ENCODE data around the gene CFAP46. TPM values are rescaled to one million over a fixed set of nuclear protein-coding genes. Genes with fewer than 3 reads are reported as not detected.

CFAP46 gene
- polyA plus RNA-seq, 6 donors from 2014 or later: 0.05 TPM; not detected in 5

DNA sequence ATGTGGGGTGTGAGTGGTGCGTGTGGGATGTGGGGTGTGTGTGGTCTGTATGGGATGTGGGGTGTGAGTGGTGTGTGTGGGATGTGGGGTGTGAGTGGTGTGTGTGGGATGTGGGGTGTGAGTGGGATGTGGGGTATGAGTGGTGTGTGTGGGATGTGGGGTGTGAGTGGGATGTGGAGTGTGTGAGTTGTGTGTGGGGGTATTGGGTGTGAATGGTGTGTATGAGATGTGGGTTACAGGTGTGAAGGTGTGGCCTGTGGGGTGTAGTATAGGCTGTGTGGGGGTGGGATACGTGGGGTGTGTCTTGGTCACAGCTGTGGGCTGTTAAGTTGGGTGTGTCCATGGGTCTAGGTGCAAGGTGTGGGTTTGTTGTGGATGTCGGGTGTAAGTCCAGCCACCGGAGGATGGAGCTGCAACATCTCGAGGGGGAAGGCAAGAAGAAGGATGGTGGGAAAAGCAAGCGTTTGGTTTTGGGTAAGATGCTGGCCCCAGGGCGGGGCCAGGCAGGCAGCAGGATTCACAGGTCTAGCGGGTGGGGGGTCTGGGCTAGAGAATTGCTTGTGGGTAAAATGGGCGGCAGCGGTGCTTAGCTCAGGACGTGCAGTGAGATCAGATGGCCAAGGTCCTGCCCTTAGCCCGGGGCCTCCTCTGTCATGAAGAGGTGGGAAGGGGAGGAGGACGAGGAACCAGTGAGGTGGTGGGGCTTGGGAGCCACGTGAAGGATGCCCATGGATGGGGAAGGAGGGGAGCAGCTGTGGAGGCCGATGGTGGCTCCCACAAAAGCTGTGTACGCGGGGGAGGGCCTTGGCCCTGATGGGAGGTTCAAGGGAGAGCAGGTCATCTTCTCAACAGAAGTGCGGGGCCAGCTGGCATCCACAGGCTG lies 60.1 kb downstream of the CFAP46 start:
- no peak overlapping the region for H3K27ac Mint-ChIP-seq
- ATAC-seq (ENCODE audit: low read depth in 2 of 2) (no peak), DNase-seq (no peak)
- peaks cover 0 to 5% of the 10 kb centered on the region in 2 donors for H3K36me3 Mint-ChIP-seq
- H3K9me3 Mint-ChIP-seq: peaks cover 0 to 5% (median 2%) of the 10 kb centered on the region in 7 donors
- peaks cover 4 to 30% (median 18%) of the 10 kb centered on the region in 3 donors for H3K27me3 Mint-ChIP-seq
- no peaks in the 10 kb centered on the region for H3K4me1 Mint-ChIP-seq
- H3K4me3 Mint-ChIP-seq: no peak overlapping the region

DNA sequence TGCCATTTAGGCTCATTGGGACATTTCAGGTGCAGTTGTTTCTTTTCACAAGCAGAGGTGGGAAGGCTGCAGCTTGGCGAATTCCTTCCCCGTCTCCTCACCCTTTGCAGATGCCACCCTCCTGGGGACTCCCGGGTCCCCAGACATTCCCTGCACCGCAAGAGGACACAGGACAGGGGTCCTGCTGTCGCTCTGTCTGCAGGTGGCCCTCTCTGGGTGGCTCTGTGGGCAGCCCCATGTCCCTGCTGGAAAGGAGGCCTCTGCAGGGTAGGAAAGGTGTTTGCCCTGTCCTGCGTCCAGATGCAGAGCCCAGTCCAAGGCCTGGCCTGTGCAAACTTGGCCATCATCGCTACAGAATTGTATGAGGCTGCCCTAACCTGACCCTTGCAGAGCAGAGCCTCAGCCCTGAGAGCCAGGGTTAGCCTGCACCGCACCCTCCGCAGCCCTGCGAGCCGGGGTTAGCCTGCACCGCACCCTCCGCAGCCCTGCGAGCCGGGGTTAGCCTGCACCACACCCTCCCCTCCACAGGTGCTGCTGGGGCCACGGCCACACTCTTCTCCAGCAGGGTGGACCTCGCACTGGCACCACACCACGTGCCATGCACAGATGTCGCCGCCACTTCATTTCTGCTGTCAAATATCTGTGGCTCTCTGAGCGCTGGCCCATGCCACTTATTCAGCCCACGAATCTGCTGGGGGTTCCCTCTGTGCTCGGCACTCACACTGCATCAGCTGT lies 61.0 kb downstream of the CFAP46 start:
- Mint-ChIP-seq H3K4me3 (no peak overlapping the region), H3K36me3 (no peaks in the 10 kb centered on the region), H3K27ac (no peak overlapping the region), H3K9me3 (peaks cover 0 to 3% (median 0%) of the 10 kb centered on the region in 7 donors), H3K27me3 (peaks cover 10 to 35% (median 24%) of the 10 kb centered on the region in 3 donors), H3K4me1 (no peaks in the 10 kb centered on the region)
- no peak for DNase-seq
- no peak for ATAC-seq (ENCODE audit: low read depth in 2 of 2)

GRCh38 chr10:132880128-132880981 lies 62.0 kb downstream of the CFAP46 start:
- ATAC-seq (ENCODE audit: low read depth in 2 of 2) (no peak), DNase-seq (no peak)
- no peaks in the 10 kb centered on the region for H3K36me3 Mint-ChIP-seq
- H3K4me3 Mint-ChIP-seq: no peak overlapping the region
- H3K4me1 Mint-ChIP-seq: no peaks in the 10 kb centered on the region
- peaks cover 0 to 7% (median 4%) of the 10 kb centered on the region in 7 donors for H3K9me3 Mint-ChIP-seq
- H3K27me3 Mint-ChIP-seq: peaks cover 18 to 45% (median 32%) of the 10 kb centered on the region in 3 donors
- H3K27ac Mint-ChIP-seq: no peak overlapping the region

DNA sequence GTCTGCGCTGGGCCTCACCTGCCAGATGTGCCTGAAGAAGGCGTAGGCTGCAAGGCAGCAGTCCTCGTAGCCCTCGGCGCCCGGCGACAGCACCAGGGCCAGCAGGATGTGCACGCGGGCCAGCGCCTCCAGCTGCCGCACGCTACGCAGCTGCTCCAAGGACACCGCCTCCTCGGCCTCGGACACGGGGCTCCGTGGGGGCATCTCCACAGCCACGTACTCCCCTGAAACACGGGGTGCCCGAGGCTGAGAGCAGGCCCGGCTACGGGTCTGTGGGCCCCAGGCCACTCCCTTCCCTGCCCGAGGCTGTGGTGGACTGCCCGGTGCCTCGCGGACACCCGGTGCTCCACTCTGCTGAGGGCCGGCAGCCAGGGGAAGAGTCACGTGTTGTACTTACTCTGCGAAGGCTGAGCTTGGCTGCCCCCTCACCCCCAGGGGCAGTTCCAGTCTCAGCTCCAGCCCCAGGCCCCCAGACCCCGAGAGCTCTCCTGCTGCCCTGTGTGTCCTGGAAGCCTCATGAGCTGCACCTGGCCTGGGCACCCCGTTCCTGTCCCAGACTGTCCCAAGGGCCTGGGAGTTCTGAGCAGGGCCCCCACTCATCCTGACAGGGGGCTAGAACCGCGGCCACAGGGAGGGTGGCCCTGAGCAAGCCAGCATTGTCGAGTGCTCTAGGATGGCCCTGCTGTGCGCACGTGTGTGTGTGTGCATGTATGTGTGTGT lies 62.8 kb downstream of the CFAP46 start:
- ATAC-seq (ENCODE audit: low read depth in 2 of 2) (no peak), DNase-seq (no peak)
- Mint-ChIP-seq H3K36me3 (no peaks in the 10 kb centered on the region), H3K4me3 (no peak overlapping the region), H3K27ac (no peak overlapping the region), H3K4me1 (no peaks in the 10 kb centered on the region), H3K27me3 (peaks cover 21 to 49% (median 32%) of the 10 kb centered on the region in 3 donors), H3K9me3 (peaks cover 0 to 10% (median 6%) of the 10 kb centered on the region in 7 donors)

DNA sequence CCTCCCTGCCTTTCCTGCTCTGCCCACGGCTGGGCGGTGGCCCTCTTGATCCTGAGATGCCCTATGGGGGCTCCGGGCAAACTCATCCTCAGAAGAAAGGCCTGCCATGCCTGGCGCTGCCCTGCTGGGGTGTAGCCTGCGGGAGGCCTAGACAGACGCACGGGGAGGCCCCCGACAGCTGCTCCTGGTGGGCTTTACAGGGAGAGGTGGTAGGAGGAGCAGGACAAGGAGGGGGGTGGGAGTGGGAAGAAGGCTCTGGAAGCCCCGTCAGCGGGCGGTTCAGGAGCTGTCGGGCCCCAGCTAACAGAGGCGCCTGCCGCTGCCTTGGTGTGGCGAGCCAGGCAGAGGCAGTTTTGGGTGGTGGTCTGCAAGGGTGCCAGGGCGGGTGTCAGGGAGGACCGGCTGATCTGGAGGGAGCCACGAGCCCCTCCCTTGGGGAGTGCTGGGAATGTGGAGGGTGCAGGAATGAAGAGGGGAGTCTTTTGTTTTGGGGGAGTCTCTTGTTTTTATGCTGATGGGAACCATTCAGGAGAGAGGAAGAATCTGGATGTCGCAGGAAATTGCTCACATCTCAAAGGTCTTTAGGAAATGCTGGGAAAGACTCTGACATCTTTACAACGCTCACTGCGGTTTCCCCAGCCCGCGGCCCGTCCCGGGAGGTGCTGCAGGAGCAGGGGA lies 63.5 kb downstream of the CFAP46 start:
- Mint-ChIP-seq H3K4me1 (no peaks in the 10 kb centered on the region), H3K27ac (no peak overlapping the region)

GRCh38 chr10:132878091-132878729 lies 64.2 kb downstream of the CFAP46 start:
- Mint-ChIP-seq H3K9me3 (peaks cover 0 to 7% (median 6%) of the 10 kb centered on the region in 7 donors), H3K27ac (no peak overlapping the region), H3K4me1 (no peaks in the 10 kb centered on the region), H3K36me3 (no peaks in the 10 kb centered on the region), H3K4me3 (no peak overlapping the region), H3K27me3 (peaks cover 26 to 49% (median 42%) of the 10 kb centered on the region in 3 donors)
- ATAC-seq (ENCODE audit: low read depth in 2 of 2) (no peak), DNase-seq (no peak)

More for the DNA sequence above, 63.5 kb downstream of the CFAP46 start:
- H3K27me3 Mint-ChIP-seq: peaks cover 21 to 49% (median 35%) of the 10 kb centered on the region in 3 donors
- no peak for DNase-seq
- ATAC-seq (ENCODE audit: low read depth in 2 of 2): no peak
- peaks cover 0 to 10% (median 6%) of the 10 kb centered on the region in 7 donors for H3K9me3 Mint-ChIP-seq
- H3K36me3 Mint-ChIP-seq: no peaks in the 10 kb centered on the region
- no peak overlapping the region for H3K4me3 Mint-ChIP-seq

- Mint-ChIP-seq H3K36me3 (no peaks in the 10 kb centered on the region), H3K9me3 (peaks cover 0 to 7% (median 6%) of the 10 kb centered on the region in 7 donors), H3K27ac (no peak overlapping the region), H3K27me3 (peaks cover 31 to 48% (median 47%) of the 10 kb centered on the region in 3 donors), H3K4me1 (no peaks in the 10 kb centered on the region), H3K4me3 (no peak overlapping the region)
- no peak for DNase-seq
- no peak for ATAC-seq (ENCODE audit: low read depth in 2 of 2)
These were observed 64.9 kb downstream of the CFAP46 start for GRCh38 chr10:132877473-132877872.

- Mint-ChIP-seq H3K36me3 (no peaks in the 10 kb centered on the region), H3K9me3 (peaks cover 0 to 7% (median 6%) of the 10 kb centered on the region in 7 donors), H3K4me1 (no peaks in the 10 kb centered on the region), H3K4me3 (no peak overlapping the region), H3K27ac (no peak overlapping the region), H3K27me3 (peaks cover 31 to 48% (median 43%) of the 10 kb centered on the region in 3 donors)
- ATAC-seq (ENCODE audit: low read depth in 2 of 2) (no peak), DNase-seq (no peak)
These were observed 65.4 kb downstream of the CFAP46 start for GRCh38 chr10:132876993-132877431.

GRCh38 chr10:132876131-132876860 lies 66.1 kb downstream of the CFAP46 start:
- no peak for ATAC-seq (ENCODE audit: low read depth in 2 of 2)
- Mint-ChIP-seq H3K27ac (no peak overlapping the region), H3K4me3 (peak overlapping the region in 1 of 8 donors; percentile 21), H3K9me3 (peaks cover 3 to 9% (median 6%) of the 10 kb centered on the region in 7 donors), H3K4me1 (no peaks in the 10 kb centered on the region), H3K36me3 (no peaks in the 10 kb centered on the region), H3K27me3 (peaks cover 36 to 51% (median 42%) of the 10 kb centered on the region in 3 donors)
- DNase-seq: no peak

GRCh38 chr10:132875435-132875834 lies 66.9 kb downstream of the CFAP46 start:
- Mint-ChIP-seq H3K4me1 (no peaks in the 10 kb centered on the region), H3K4me3 (no peak overlapping the region), H3K36me3 (no peaks in the 10 kb centered on the region), H3K9me3 (peaks cover 6 to 13% (median 7%) of the 10 kb centered on the region in 7 donors), H3K27ac (no peak overlapping the region), H3K27me3 (peaks cover 39 to 55% (median 45%) of the 10 kb centered on the region in 3 donors)
- no peak for DNase-seq
- no peak for ATAC-seq (ENCODE audit: low read depth in 2 of 2)

DNA sequence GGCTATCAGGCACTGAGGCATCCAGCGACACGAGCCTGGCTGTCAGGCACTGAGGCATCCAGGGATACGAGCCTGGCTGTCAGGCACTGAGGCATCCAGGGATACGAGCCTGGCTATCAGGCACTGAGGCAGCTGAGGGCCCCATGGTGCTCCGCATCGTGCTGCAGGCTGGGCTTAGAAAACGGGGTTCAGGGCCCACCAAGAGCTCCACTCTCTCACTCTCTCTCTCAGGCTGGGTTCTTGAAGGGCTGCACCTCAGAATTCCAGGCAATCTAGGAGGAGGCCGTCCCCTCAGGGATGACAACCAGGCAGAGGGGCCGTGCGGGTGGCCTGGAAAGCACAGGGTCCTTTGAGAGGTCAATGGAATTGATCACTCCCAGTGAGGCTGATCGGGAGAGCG lies 69.0 kb downstream of the CFAP46 start:
- Mint-ChIP-seq H3K27ac (no peak overlapping the region), H3K4me3 (no peak overlapping the region), H3K9me3 (peaks cover 7 to 16% (median 12%) of the 10 kb centered on the region in 7 donors), H3K36me3 (no peaks in the 10 kb centered on the region), H3K27me3 (peaks cover 37 to 57% (median 47%) of the 10 kb centered on the region in 3 donors), H3K4me1 (no peaks in the 10 kb centered on the region)
- DNase-seq (no peak), ATAC-seq (ENCODE audit: low read depth in 2 of 2) (no peak)

Measured in naive B cell (primary cell).